PC-3 (cell line): ENCODE results near the gene EDNRA. TPM values are rescaled to one million over a fixed set of nuclear protein-coding genes. Genes with fewer than 3 reads are reported as not detected.
A peak's percentile ranks its signal among the peaks of the same experiment; 100 is the strongest.

Experiments
- ATAC-seq: fragments of 200-7000 bp; cut with Tn5 transposase; 2 replicates; pipeline ENCODE4 v1.9.1; 2020; ENCODE audit warnings: mild to moderate bottlenecking, moderate library complexity
- BruUV-seq: library from RNA; stranded (reverse); fragments of 400-500 nt; replicated peaks from 2 replicates; lab custom pipeline; 2021; lab: Mats Ljungman, UMichigan
- CTCF ChIA-PET: fragments of 300-600 bp; sonication (Branson Sonifier 250); formaldehyde crosslinking; loops from one replicate; lab custom pipeline; 2022; ENCODE audit warnings: antibody characterized with exemption; lab: Charles Lee
- POLR2A ChIA-PET: fragments of 300-600 bp; sonication (Branson Sonifier 250); formaldehyde crosslinking; loops from one replicate; lab custom pipeline; 2022; ENCODE audit warnings: antibody characterized with exemption; ENCODE audit not compliant: unreplicated experiment; lab: Charles Lee
- DNase-seq: peaks from one replicate; pipeline ENCODE4 v3.0.0-alpha.2; 2015
- H2AFZ ChIP-seq: fragments of 300-600 bp; sonication (generic); 2 replicates; pipeline ENCODE4 v1.6.0; 2016; ENCODE audit warnings: antibody characterized with exemption, low read length
- H3F3A ChIP-seq: fragments of 300-600 bp; sonication (generic); one replicate; pipeline ENCODE4 v1.6.0; 2017; ENCODE audit warnings: antibody characterized with exemption, low read length, control low read depth, mild to moderate bottlenecking; ENCODE audit not compliant: unreplicated experiment
- H3K27ac ChIP-seq: fragments of 300-600 bp; sonication (generic); 2 replicates; pipeline ENCODE4 v1.5.1; 2016; ENCODE audit warnings: mild to moderate bottlenecking, low read length
- H3K27me3 ChIP-seq: fragments of 300-600 bp; sonication (generic); 2 replicates; pipeline ENCODE4 v1.6.1; 2016; ENCODE audit warnings: low read length, mixed read lengths
- H3K36me3 ChIP-seq: fragments of 300-600 bp; sonication (generic); 2 replicates; pipeline ENCODE4 v1.6.1; 2016; ENCODE audit warnings: low read depth, mixed run types, low read length, mixed read lengths
- H3K4me1 ChIP-seq: fragments of 300-600 bp; sonication (generic); 2 replicates; pipeline ENCODE4 v1.5.1; 2016; ENCODE audit warnings: low read length; ENCODE audit not compliant: insufficient read depth
- H3K4me2 ChIP-seq: fragments of 300-600 bp; sonication (generic); 2 replicates; pipeline ENCODE4 v1.6.0; 2016; ENCODE audit warnings: low read length
- H3K4me3 ChIP-seq: fragments of 300-600 bp; sonication (generic); 2 replicates; pipeline ENCODE4 v1.5.1; 2016; ENCODE audit warnings: mild to moderate bottlenecking, low read length, mixed read lengths
- H3K79me2 ChIP-seq: fragments of 300-600 bp; sonication (generic); 2 replicates; pipeline ENCODE4 v1.6.1; 2017; ENCODE audit warnings: low read length, mixed read lengths
- H3K9ac ChIP-seq: fragments of 300-600 bp; sonication (generic); 2 replicates; pipeline ENCODE4 v1.6.0; 2016; ENCODE audit warnings: mild to moderate bottlenecking, low read length
- H3K9me2 ChIP-seq: fragments of 300-600 bp; sonication (generic); replicated peaks from 2 replicates; pipeline ENCODE4 v1.6.1; 2016; ENCODE audit warnings: mixed run types, low read length, mixed read lengths
- H3K9me3 ChIP-seq: fragments of 300-600 bp; sonication (generic); 2 replicates; pipeline ENCODE4 v1.6.1; 2016; ENCODE audit warnings: low read length, mixed read lengths
- H4K20me1 ChIP-seq: fragments of 300-600 bp; sonication (generic); 2 replicates; pipeline ENCODE4 v1.6.1; 2016; ENCODE audit warnings: low read length, mixed read lengths
- EZH2 ChIP-seq: fragments of 300-600 bp; sonication (generic); IDR thresholded peaks from one replicate; pipeline ENCODE4 v1.6.1; 2017; ENCODE audit warnings: antibody characterized with exemption, mild to moderate bottlenecking, low read length; ENCODE audit not compliant: unreplicated experiment
- EZH2phosphoT487 ChIP-seq: fragments of 300-600 bp; sonication (generic); IDR thresholded peaks from 2 replicates; pipeline ENCODE4 v1.6.1; 2018; ENCODE audit warnings: mild to moderate bottlenecking, antibody characterized with exemption, low read length, borderline replicate concordance
- intact Hi-C: fragments of 100-400 bp; cut with micrococcal nuclease; formaldehyde crosslinking; loops from 2 replicates; pipeline ENCODE4 v1.9.0; 2023
- total RNA-seq: library from RNA; depleted of rRNA; stranded (reverse); fragments of >200 nt; gene quantifications from 2 replicates; pipeline ENCODE4 v1.2.3, GENCODE V29; 2014
- TF ChIP-seq, protein P1 (sequence below): fragments of 300-600 bp; sonication (generic); conservative IDR thresholded peaks from 2 replicates; pipeline ENCODE4 v1.5.1; 2017; ENCODE audit warnings: antibody characterized with exemption, low read depth, mild to moderate bottlenecking, low read length

The EDNRA gene
- total RNA-seq, 1 experiment from 2014 or later: 2.4 TPM

DNA sequence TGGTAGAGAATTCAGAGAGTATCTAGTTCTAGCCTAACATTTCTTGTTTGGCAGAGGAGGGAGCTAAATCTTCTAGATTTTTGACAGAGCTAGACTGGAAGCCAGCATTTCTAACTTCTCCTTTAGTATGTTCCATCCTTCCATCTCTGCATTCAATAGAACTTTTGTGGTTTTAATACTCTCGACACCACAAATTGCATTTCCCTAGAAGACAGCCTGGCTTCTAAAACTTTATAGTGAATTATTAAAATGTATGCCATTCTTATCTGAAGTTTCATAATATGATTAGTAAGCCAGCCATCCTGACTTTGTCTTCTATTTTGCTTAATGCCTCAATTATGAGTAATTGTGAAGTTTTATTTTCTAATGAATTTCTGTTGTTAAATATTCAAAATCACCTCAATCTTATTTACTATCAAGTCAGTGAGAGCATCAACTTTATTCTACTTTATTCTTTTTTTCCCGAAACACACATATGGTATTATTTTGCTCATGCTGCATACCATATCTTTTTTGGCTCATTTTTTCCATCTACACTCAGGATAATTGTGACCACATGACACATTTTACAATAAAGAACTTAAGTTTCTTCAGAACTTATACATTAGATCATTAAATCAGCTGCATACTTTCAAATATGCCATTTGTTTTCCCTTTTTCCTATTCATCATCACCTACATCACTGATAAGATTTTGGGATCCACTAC, 30.2 kb downstream of the EDNRA start:
- BruUV-seq: no TSS peak
- TF ChIP-seq, protein P1, sequence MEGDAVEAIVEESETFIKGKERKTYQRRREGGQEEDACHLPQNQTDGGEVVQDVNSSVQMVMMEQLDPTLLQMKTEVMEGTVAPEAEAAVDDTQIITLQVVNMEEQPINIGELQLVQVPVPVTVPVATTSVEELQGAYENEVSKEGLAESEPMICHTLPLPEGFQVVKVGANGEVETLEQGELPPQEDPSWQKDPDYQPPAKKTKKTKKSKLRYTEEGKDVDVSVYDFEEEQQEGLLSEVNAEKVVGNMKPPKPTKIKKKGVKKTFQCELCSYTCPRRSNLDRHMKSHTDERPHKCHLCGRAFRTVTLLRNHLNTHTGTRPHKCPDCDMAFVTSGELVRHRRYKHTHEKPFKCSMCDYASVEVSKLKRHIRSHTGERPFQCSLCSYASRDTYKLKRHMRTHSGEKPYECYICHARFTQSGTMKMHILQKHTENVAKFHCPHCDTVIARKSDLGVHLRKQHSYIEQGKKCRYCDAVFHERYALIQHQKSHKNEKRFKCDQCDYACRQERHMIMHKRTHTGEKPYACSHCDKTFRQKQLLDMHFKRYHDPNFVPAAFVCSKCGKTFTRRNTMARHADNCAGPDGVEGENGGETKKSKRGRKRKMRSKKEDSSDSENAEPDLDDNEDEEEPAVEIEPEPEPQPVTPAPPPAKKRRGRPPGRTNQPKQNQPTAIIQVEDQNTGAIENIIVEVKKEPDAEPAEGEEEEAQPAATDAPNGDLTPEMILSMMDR: no peak
- TF ChIP-seq EZH2phosphoT487 (no peak), EZH2 (no peak)
- no peaks in the 10 kb centered on the region for H3K36me3 ChIP-seq

DNA sequence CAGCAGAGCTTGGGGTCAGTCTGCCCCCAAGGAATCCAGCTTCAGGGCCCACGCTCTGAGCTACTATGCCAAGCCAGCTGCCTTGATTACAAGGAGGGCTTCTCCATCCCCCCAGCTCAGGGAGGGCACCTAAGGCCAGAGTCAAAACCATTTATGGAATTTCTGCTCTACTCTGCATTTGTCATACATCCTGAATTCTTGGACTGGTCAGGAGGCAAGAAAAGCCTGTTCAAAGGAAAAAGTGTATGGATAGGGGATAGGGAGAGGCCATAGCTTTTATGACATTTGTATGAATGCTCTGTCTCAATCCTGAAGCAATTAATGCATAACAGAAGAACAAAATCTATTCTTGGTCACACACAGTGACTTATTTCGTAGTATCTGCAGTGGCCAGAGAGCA, 32.2 kb downstream of the EDNRA start:
- Histone ChIP-seq H3K27me3 (no peaks in the 10 kb centered on the region), H3K27ac (no peak overlapping the region), H3K4me2 (no peak overlapping the region), H3F3A (no peaks in the 10 kb centered on the region), H3K36me3 (no peaks in the 10 kb centered on the region), H3K4me3 (no peak overlapping the region), H3K9me3 (no peaks in the 10 kb centered on the region), H2AFZ (no peak overlapping the region), H3K9ac (no peak overlapping the region), H3K4me1 (peaks cover under 1% of the 10 kb centered on the region; the same call in 1 of the 2 replicates), H3K79me2 (no peaks in the 10 kb centered on the region), H4K20me1 (no peaks in the 10 kb centered on the region), H3K9me2 (no peaks in the 10 kb centered on the region)
- BruUV-seq: no TSS peak
- intact Hi-C loops: loop anchor here (10.0 kb wide), 3 partner anchors 138 to 352 kb away; no protein-coding TSS in a partner anchor
- ChIA-PET POLR2A (no interaction called here), CTCF (no interaction called here)
- no peak for TF ChIP-seq EZH2
- no peak for TF ChIP-seq EZH2phosphoT487
- TF ChIP-seq, protein P1: no peak
- ATAC-seq (no peak), DNase-seq (no peak)

More for the DNA sequence above, 30.2 kb downstream of the EDNRA start:
- Histone ChIP-seq H3K4me2 (no peak overlapping the region), H3K9me2 (no peaks in the 10 kb centered on the region), H3K9me3 (no peaks in the 10 kb centered on the region), H3K27me3 (no peaks in the 10 kb centered on the region), H3K9ac (no peak overlapping the region), H3K79me2 (no peaks in the 10 kb centered on the region), H3F3A (no peaks in the 10 kb centered on the region), H2AFZ (no peak overlapping the region), H3K27ac (no peak overlapping the region), H3K4me1 (no peaks in the 10 kb centered on the region), H3K4me3 (no peak overlapping the region), H4K20me1 (no peaks in the 10 kb centered on the region)
- CTCF ChIA-PET: no interaction called here
- ATAC-seq: no peak
- POLR2A ChIA-PET: no interaction called here
- DNase-seq: no peak
- intact Hi-C loops: loop anchor here (10.0 kb wide), 3 partner anchors 136 to 354 kb away; no protein-coding TSS in a partner anchor

DNA sequence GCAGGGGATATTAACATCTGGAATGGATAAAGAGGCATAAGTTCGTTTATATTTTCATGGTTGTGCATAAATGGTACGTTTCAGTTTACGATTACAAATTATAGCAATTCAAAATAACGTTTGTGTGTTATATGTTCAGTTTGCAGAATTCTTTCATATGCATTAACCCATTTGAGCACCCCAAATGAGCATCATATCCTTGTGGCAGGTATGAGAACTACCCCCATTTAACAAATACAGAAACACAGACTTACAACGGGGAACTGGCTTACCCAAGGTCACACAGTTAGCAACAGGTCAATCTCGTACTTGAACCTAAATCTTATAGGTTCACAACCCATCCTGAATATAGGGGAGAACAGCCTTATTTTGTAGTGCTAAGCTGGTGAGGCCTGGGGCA, 33.1 kb downstream of the EDNRA start:
- H3K9me3 ChIP-seq: no peaks in the 10 kb centered on the region
- POLR2A ChIA-PET: no interaction called here
- DNase-seq (no peak), ATAC-seq (no peak)
- no peaks in the 10 kb centered on the region for H3K36me3 ChIP-seq
- no peak overlapping the region for H3K9ac ChIP-seq
- H3K27ac ChIP-seq: no peak overlapping the region
- intact Hi-C loops: loop anchor here (10.0 kb wide), 3 partner anchors 139 to 351 kb away; no protein-coding TSS in a partner anchor
- no peak overlapping the region for H3K4me2 ChIP-seq
- H4K20me1 ChIP-seq: no peaks in the 10 kb centered on the region
- H3K4me3 ChIP-seq: no peak overlapping the region
- no peaks in the 10 kb centered on the region for H3K9me2 ChIP-seq
- no peak overlapping the region for H2AFZ ChIP-seq
- no TSS peak for BruUV-seq
- no peaks in the 10 kb centered on the region for H3K79me2 ChIP-seq
- H3F3A ChIP-seq: no peaks in the 10 kb centered on the region
- H3K4me1 ChIP-seq: peaks cover 9% of the 10 kb centered on the region; the same call in 1 of the 2 replicates
- H3K27me3 ChIP-seq: no peaks in the 10 kb centered on the region
- TF ChIP-seq EZH2phosphoT487 (no peak), EZH2 (no peak)
- TF ChIP-seq, protein P1: 0 out of 2 replicates have a peak, but pooled peaks have one; percentile 11
- CTCF ChIA-PET: no interaction called here
